HG03064 (cell line): Measurements from ENCODE around the gene ITPKB.

Experiments used
- ATAC-seq: cut with Tn5 transposase; IDR thresholded peaks from one replicate; pipeline ENCODE4 v1.9.1; 2021; ENCODE audit warnings: low read depth; ENCODE audit not compliant: unreplicated experiment

ITPKB gene

DNA sequence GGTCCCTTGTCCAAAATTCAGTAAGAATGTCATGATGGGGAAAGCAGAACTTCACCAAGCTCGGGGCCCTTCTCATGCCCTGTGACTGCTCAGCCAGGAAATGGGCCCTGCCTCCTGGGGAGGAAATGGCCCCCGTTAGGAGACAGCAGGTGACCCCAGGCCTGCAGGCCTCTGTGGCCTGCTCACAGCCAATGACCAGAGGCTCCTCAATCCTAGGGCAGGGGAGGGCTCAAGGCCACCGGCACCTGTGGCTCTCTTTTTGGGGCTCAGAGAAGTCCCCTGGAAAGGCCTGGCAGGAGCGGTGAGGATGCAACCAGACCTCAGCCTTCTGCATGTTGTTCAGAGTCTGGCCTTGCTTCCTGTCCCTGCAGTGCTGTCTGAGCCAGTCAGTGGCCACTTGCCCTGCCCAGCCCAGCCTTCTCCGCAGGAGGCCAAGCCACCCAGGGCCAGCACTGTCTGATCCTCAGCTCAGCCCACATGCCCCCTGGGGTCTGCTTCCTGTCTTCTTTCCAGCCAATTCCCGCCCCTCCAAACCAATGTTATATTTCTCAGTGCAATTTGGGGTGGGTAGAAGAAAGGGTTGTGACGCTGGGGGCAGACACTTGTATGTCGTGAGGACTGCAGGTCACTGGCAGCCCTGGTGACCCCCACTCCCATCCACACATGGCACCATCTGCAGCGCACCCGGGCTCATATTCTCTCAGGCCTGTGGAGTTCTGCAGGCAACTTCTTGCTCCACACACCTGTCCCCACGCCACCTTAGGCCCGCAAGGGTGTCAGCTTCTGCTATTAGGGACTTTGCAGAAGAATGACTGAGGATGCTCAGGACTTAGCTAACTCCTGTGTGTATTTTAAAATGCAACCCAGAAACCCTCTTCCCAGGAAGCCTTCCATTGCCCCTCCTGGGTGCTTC is 83.6 kb downstream of the ITPKB start:
- ATAC-seq = no peak

GRCh38 chr1:226654668-226655055 is 84.4 kb downstream of the ITPKB start:
- no peak for ATAC-seq

DNA sequence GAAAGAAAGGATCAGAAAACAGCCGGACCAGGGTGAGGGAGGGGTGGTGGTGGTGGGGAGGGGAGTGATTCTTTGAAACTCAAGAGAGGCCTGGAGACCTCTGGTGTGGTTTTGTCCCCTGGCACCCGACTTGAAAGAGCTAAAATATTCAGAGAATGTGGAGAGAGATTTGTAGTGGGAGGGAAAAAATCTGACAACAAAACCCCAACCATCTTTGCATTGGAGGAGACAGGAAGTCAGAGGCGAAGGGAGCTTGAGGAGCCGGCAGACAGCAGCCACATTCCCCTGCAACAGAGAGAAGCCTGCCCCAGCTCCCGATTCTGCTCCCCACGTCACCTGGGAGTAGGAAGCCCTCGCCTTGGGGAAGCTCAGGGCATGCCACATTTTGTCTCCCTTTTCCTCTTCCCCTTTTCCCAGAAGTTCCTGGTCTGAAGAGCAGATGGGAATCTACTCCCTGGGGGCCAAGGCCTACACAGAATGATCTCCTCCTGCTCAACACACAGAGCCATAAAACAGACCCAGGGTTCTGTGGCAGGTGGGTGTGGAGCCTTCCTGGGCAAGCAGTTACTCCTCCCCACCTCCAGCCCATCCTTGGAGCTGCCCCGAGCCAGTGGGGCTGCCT is 84.9 kb downstream of the ITPKB start:
- no peak for ATAC-seq

GRCh38 chr1:226653311-226653921 is 85.7 kb downstream of the ITPKB start:
- no peak for ATAC-seq

- no peak for ATAC-seq
Measured at GRCh38 chr1:226652613-226653012, 86.5 kb downstream of the ITPKB start.

GRCh38 chr1:226651732-226652105 is 87.4 kb downstream of the ITPKB start:
- ATAC-seq = no peak

- no peak for ATAC-seq
Measured at GRCh38 chr1:226651041-226651731, 87.9 kb downstream of the ITPKB start.

DNA sequence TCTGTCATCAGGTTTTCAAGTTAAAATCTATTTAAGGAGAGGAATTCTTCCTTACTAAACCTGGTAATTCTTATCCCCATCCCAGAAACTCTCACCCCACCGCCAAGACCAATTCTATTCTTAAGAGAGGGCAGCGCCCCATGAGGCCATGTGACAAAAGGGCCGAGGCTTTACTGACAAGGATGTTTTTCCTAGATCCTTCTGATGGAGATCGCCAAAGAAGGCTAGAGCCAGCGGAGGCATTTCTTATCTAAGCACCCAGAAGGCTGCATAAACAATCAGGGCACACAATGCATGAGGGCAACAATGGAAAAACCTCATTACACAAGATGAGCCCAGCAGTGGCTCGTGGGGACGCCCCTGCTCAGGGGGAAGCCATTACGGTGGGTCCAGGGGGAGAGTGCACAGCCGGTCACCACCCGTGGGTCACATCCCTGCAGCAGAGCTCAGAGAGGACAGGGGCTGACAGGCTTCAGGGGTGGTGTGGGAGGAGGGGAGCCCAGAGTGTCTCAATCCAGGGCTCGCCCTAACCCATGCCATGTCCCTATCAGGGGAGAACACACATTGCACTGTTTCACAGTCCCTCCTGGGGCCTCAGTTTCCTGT is 88.7 kb downstream of the ITPKB start:
- ATAC-seq = no peak

GRCh38 chr1:226649780-226650179 is 89.3 kb downstream of the ITPKB start:
- no peak for ATAC-seq

DNA sequence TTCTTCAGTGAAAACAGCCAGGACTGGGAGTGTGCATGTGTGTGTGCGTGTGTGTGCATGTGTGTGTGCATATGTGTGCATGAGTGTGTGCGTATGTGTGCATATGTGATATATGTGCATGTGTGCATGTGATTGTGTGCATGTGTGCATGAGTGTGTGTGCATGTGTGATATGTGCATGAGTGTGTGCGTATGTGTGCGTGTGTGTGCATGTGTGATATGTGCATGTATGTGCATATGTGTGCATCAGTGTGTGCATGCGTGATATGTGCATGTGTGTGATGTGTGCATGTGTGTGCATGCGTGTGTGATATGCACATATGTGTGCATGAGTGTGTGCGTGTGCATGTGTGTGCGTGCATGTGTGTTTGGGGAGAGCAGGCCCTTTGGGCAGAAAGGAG is 89.8 kb downstream of the ITPKB start:
- no peak for ATAC-seq

DNA sequence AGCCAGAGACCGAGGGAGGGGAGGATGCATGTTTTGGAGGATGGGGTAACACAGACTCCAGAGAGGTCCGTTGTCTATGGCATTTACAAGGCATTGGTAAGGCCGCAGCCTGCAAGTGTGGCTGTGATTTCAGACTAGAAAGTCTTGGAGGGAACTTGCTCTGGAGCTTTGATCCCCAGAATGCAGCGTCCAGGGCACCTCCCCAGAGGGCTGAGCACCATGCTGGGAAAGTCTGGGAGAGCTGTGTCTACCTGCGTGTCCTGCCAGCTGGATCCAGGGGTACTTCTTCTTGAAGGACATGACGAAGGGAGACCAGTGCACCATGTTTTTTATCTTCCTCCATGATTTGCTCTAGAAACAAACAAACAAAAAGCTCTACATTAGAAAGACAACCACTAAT is 90.7 kb downstream of the ITPKB start:
- ATAC-seq = no peak

- no peak for ATAC-seq
Measured at GRCh38 chr1:226647719-226648118, 91.4 kb downstream of the ITPKB start.

DNA sequence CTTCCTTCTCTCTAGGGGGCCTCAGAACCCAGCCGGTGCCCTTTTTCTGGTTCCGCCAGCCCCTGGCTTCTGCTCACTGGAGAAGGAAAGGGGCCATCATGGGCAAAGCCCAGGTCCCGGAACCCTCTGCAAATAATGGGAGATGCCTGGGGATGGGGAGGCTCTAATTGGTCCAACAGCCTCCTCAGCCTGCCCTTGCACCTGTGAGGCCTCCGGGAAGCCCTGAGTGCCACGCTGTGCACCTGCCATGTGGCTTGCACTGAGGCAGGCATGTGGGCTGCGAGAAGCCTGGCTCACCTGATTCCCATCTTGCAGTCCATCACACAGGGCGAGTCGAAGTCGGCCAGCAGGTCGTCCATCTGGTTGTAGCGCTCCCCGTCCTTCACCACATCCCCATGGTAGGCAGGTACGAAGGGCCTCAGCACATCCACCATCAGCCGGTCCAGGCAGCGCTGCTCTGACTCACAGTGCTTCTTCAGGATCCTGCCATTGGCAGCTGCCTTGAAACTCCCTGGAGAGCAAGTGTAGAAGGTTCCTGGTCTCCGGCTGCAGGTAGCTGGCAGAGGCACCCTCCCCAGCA is 92.1 kb downstream of the ITPKB start:
- ATAC-seq = no peak

DNA sequence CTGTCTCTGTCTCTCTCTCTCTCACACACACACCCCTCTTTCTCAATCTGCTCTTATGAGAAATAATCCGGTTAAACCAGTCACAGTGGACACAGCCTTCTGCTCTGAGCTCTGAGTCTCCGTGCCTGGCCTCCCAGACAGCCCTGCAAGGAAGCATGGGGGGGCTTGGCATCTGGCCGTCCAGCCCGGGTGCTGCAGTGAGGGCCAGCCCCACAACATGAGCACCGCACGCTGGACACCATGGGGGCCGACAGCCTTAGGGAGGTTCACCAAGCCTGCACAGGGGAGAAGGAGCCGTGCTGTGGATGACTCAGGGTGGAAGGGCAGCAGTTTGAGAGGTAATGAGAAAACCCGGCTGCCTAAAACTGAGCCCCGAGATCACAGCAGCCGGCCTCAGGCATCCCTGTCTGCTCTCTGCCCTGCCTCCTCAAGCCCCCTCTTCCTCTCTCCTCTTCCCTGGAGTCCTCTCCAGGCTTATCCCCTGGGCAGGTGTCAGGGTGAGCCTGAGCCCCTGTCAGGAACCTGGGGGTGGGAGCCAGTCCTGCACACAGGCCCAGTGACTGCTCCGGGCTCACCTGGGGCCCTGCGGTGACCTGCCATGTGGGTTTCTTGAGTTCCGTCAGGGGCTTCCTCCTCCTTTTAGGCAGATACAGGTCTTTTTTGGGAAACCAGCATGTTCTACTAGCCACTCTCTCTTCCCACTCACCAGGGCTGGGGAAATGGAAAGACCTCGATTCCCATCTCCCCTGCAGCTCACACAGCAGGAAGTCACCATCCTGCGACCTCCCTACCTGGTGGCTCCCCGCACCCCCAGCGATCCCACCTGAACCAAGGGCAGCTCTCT is 92.8 kb downstream of the ITPKB start:
- no peak for ATAC-seq

DNA sequence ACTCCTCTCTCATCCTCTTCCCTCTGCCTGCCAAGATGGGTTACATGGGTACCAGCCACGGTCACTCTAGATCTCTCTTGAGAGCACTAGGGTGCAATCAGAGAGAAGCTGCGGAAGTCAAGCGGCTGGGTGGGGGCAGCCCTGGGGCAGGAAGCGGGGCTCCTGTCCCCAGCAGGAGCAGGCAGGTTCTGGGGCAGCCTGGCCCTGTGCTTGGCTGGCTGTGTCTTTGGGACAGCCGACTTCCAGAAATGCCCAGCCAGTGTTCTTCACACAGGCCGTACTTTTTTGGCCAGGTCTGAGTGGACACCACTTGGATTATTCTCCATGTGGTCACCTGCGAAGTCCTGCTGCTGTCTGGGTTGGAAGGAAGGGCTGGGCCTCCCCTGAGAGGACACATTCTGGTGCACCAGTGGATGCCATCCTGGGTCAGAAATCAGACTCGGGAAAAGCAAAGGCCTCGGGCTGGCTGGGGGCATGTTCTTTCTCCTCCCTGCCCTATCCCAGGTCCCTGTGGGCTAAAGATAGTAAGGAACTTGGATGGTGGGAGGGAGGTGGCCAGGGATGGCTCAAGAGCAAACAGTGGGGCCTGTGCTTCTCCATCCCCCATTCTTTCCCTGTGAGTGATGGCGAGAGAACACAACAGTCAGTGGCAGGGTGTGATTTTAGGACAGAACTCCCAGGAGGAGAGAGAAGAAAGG is 93.7 kb downstream of the ITPKB start:
- ATAC-seq = no peak

DNA sequence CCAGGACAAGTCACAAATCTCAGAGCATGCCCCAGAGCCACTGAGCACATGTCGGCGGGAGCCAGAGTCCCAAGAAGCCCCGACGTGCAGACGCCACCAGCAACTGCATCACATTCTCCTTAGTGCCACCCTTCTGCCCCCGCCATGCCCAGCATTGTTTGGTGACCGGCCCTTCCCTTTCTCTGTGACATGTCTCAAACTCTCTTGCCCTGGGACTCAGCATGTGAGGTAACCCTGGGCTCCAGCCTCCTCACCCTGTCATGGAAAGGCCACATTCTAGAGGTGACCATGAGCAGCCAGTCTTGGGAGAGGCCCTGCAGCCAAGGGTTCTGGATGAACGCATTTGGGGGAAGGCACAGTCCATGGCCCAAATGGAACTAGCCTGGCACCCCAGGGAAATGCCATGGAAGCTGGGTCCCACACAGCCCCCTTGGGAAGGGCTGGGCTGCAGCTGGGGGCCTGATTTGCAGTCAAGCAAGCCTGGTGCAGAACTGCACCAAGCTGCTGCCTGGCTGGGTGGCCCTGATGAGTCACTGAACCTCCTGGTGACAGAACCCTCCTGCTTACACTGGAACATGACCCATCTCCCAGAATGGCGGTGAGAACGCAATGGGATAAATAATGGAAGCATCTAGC is 94.4 kb downstream of the ITPKB start:
- ATAC-seq = no peak

- ATAC-seq = peak; percentile 53
Measured at GRCh38 chr1:226643611-226644540, 95.2 kb downstream of the ITPKB start.
